ENCODE results near the gene PTPRN2.

DNA sequence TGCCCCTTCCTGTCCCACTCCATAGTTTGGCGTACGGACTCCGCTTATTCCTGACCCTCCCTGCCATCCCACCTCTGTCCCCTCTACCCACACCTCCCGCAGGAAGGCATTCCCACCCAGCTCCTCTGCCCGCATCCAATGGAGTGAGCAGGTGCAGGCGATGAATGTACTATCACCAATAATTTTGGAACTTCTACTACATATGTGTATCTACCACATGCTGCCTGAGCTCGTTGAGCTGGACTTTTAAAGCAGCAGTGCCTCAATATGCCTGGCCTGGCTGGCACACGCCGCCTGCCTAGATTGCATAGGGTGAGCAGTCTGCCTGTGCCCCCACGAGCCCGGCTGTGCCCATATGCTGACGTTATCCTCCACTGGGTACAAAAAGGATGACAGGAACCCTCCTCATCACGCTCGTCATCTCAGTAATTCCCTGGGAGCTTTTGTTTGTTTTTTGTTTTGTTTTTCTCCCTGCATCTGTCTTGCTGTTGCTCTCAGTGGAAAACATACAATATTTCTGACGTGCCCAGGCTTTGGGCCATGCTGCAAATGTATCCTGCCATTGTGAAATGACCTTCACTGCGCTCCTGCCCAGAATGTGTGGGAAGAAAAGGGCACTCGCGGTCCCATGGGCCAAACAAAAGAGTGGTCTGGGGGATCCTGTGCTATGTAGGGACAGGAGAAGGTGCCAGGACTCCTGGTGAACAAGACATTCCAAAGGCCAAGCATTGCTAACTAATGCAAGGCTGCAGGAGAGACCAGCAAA lies 302.8 kb downstream of the PTPRN2 start:
- TF ChIP-seq, protein P1, sequence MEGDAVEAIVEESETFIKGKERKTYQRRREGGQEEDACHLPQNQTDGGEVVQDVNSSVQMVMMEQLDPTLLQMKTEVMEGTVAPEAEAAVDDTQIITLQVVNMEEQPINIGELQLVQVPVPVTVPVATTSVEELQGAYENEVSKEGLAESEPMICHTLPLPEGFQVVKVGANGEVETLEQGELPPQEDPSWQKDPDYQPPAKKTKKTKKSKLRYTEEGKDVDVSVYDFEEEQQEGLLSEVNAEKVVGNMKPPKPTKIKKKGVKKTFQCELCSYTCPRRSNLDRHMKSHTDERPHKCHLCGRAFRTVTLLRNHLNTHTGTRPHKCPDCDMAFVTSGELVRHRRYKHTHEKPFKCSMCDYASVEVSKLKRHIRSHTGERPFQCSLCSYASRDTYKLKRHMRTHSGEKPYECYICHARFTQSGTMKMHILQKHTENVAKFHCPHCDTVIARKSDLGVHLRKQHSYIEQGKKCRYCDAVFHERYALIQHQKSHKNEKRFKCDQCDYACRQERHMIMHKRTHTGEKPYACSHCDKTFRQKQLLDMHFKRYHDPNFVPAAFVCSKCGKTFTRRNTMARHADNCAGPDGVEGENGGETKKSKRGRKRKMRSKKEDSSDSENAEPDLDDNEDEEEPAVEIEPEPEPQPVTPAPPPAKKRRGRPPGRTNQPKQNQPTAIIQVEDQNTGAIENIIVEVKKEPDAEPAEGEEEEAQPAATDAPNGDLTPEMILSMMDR (conservative IDR thresholded peaks at IDR 0.05; ENCODE audit: low read depth, low read length) = no peak
- no peak for TF ChIP-seq EZH2 (IDR thresholded peaks at IDR 0.05; ENCODE audit: borderline replicate concordance, low read depth, low read length, poor library complexity, severe bottlenecking)

All from A673 (cell line).